ENCODE data around the gene NUP37. TPM values are rescaled to one million over a fixed set of nuclear protein-coding genes. Genes with fewer than 3 reads are reported as not detected.

The NUP37 gene
- total and polyA plus RNA-seq, 2 of the 13 experiments (the other 11 are each of a cell fraction or from before 2014, with no cell fraction given), result 50.6 to 80.1 TPM

- no peak overlapping the region for H2AFZ ChIP-seq (ENCODE audit: low read length)
- ATAC-seq (no peak), FAIRE-seq (no peak), DNase-seq (ENCODE audit: low spot score) (no peak)
- in situ Hi-C loops (cut with HindIII; ENCODE audit: extremely low pct_ligation_motif_present, low pct_unique_long_range_greater_than_20kb) (no loop called here), intact Hi-C loops (cut with micrococcal nuclease; ENCODE audit: unreplicated experiment) (no loop called here)
- POLR2A ChIA-PET, result no interaction called here
- H4K20me1 ChIP-seq (ENCODE audit: insufficient read depth, low read length), result no peaks in the 10 kb centered on the region
- no peak overlapping the region for H3K4me2 ChIP-seq (ENCODE audit: low read depth, low read length)
- no peaks in the 10 kb centered on the region for H3K4me1 ChIP-seq (ENCODE audit: insufficient read depth, low read length)
- H3K4me3 ChIP-seq (replicated peaks in 1 of 3; ENCODE audit: insufficient read depth in 1 of 3, low read depth in 2 of 3, low read length in 3 of 3), result no peak overlapping the region
- H3K36me3 ChIP-seq (replicated peaks in 1 of 2; ENCODE audit: control insufficient read depth in 1 of 2, insufficient read depth in 2 of 2, low read length in 2 of 2), result no peaks in the 10 kb centered on the region; a peak in 1 of 5 replicates
- TF ChIP-seq ZNF337 (CRISPR knock-in tag; IDR thresholded peaks at IDR 0.05; ENCODE audit: borderline replicate concordance, low read depth) (no peak), SNAPC4 (CRISPR knock-in tag; IDR thresholded peaks at IDR 0.05) (no peak), ZNF451 (CRISPR knock-in tag; IDR thresholded peaks at IDR 0.05) (no peak), HES4 (CRISPR knock-in tag; IDR thresholded peaks at IDR 0.05; ENCODE audit: borderline replicate concordance) (no peak), RBAK (CRISPR knock-in tag; IDR thresholded peaks at IDR 0.05) (no peak), ZNF749 (CRISPR knock-in tag; IDR thresholded peaks at IDR 0.05; ENCODE audit: borderline replicate concordance) (no peak), KLF6 (CRISPR knock-in tag; IDR thresholded peaks at IDR 0.05) (no peak), ZBTB21 (CRISPR knock-in tag; IDR thresholded peaks at IDR 0.05) (no peak), ZNF512B (CRISPR knock-in tag; IDR thresholded peaks at IDR 0.05; ENCODE audit: borderline replicate concordance) (no peak), TOPORS (CRISPR knock-in tag; IDR thresholded peaks at IDR 0.05) (no peak), CC2D1A (CRISPR knock-in tag; IDR thresholded peaks at IDR 0.05) (no peak), ZNF557 (CRISPR knock-in tag; IDR thresholded peaks at IDR 0.05) (no peak)
- H3K9me3 ChIP-seq (ENCODE audit: low read length), result no peaks in the 10 kb centered on the region
- 92% methylated on average over 4 of the region's 4 CpGs for WGBS (ENCODE audit: low lambda C conversion rate)
- no peaks in the 10 kb centered on the region for H3K27me3 ChIP-seq (ENCODE audit: control insufficient read depth in 1 of 2, insufficient read depth in 2 of 2, low read length in 2 of 2)
- BruUV-seq (replicated peaks), result no TSS peak
- H3K27ac ChIP-seq (ENCODE audit: extremely low read length, insufficient read depth, low read length), result no peak overlapping the region
- CTCF ChIA-PET (ENCODE audit: low intra/inter-chr PET ratio, low total read pairs), result no interaction called here
- H3K9ac ChIP-seq (ENCODE audit: insufficient read depth, low read depth, low read length), result no peak overlapping the region
- H3K79me2 ChIP-seq (ENCODE audit: insufficient read depth, low read length), result no peaks in the 10 kb centered on the region
Observed at GRCh38 chr12:102029141-102029540, 90.8 kb downstream of the NUP37 start.
